ENCODE results near the gene TPST2. TPM values are rescaled to one million over a fixed set of nuclear protein-coding genes. Genes with fewer than 3 reads are reported as not detected.
A peak's percentile ranks its signal among the peaks of the same experiment; 100 is the strongest.

TPST2 gene
- total RNA-seq, 1 experiment from 2014 or later = 50.1 TPM

GRCh38 chr22:26564181-26564580 is 25.8 kb downstream of the TPST2 start:
- H3K4me1 Mint-ChIP-seq = peaks cover 73 to 79% of the 10 kb centered on the region in 2 experiments

More at GRCh38 chr22:26564181-26564580, 25.8 kb downstream of the TPST2 start:
- Mint-ChIP-seq H3K27ac (peak overlapping the region; percentile 81 to 91 (median 85)), H3K9me3 (no peaks in the 10 kb centered on the region), H3K27me3 (ENCODE audit: low read depth) (no peaks in the 10 kb centered on the region), H3K36me3 (ENCODE audit: insufficient read depth in 1 of 3, low read depth in 3 of 3) (peaks cover 4 to 12% (median 9%) of the 10 kb centered on the region in 3 experiments), H3K4me3 (no peak overlapping the region; a peak in 1 of 5 replicates)
- H3K4me2 ChIP-seq (ENCODE audit: insufficient read depth, insufficient read length, low read length) = no peak overlapping the region
- H2AFZ ChIP-seq (ENCODE audit: low read length) = no peak overlapping the region
- no peaks in the 10 kb centered on the region for H3K9me3 ChIP-seq (ENCODE audit: control insufficient read depth, low read depth, low read length)
- no peak overlapping the region for H4K5ac ChIP-seq (ENCODE audit: insufficient read length, low read depth, low read length)
- no peaks in the 10 kb centered on the region for H3K79me1 ChIP-seq (ENCODE audit: insufficient read depth, low read depth, low read length, poor library complexity, severe bottlenecking)
- H2AK5ac ChIP-seq (ENCODE audit: insufficient read length, low read length) = no peak overlapping the region
- no peak for TF ChIP-seq CTCF (conservative IDR thresholded peaks at IDR 0.05)
- H4K20me1 ChIP-seq (ENCODE audit: control insufficient read depth, insufficient read depth, insufficient read length) = no peaks in the 10 kb centered on the region
- H4K91ac ChIP-seq (ENCODE audit: insufficient read length, low read depth, low read length) = no peak overlapping the region
- H2BK120ac ChIP-seq (ENCODE audit: low read depth, low read length, poor library complexity, severe bottlenecking) = no peak overlapping the region
- H2BK12ac ChIP-seq (ENCODE audit: insufficient read length, low read depth, low read length) = no peak overlapping the region
- H3K4ac ChIP-seq (ENCODE audit: low read depth, low read length) = no peak overlapping the region
- H3K23me2 ChIP-seq (ENCODE audit: insufficient read length, low read depth, low read length, poor library complexity, severe bottlenecking) = no peaks in the 10 kb centered on the region
- peaks cover 28% of the 10 kb centered on the region for H3K4me1 ChIP-seq (ENCODE audit: insufficient read depth, low read length)
- H2BK5ac ChIP-seq (ENCODE audit: insufficient read length, low read length) = no peak overlapping the region
- H2BK15ac ChIP-seq (ENCODE audit: low read depth, low read length) = no peak overlapping the region
- H3T11ph ChIP-seq (ENCODE audit: low read length) = no peak overlapping the region
- H3K56ac ChIP-seq (ENCODE audit: insufficient read length, low read depth, low read length) = no peak overlapping the region
- H3K27me3 ChIP-seq (ENCODE audit: insufficient read depth, low read length) = no peaks in the 10 kb centered on the region
- DNase-seq = no peak
- H4K8ac ChIP-seq (replicated peaks; ENCODE audit: insufficient read length, low read depth, low read length) = no peak overlapping the region
- no CpG with 5 or more reads among the region's 8 CpGs for WGBS (ENCODE audit: extremely low coverage, insufficient read length, low lambda C conversion rate)
- H3K14ac ChIP-seq (ENCODE audit: insufficient read depth, low read length) = no peak overlapping the region
- H3K23ac ChIP-seq (ENCODE audit: insufficient read length, low read depth, low read length) = no peak overlapping the region
- no peak overlapping the region for H3K27ac ChIP-seq (ENCODE audit: insufficient read length, low read depth, low read length)
- no peak overlapping the region for H3K18ac ChIP-seq (ENCODE audit: insufficient read length, low read depth, low read length)
- peaks cover 40% of the 10 kb centered on the region; the same call in 1 of the 2 replicates for H3K79me2 ChIP-seq (ENCODE audit: insufficient read depth, low read length)
- H2BK20ac ChIP-seq (ENCODE audit: low read depth, low read length, poor library complexity, severe bottlenecking) = no peak overlapping the region
- no peak overlapping the region for H3K9ac ChIP-seq (ENCODE audit: extremely low read depth, insufficient read length, low read length)

Data from H9 (cell line).